H9 (cell line): ENCODE measurements around the gene CATSPERE. TPM values are rescaled to one million over a fixed set of nuclear protein-coding genes. Genes with fewer than 3 reads are reported as not detected.
A peak's percentile ranks its signal among the peaks of the same experiment; 100 is the strongest.

Source experiments
- DNase-seq: peaks from one replicate; pipeline ENCODE4 v3.0.0-alpha.2; 2017
- H2AFZ ChIP-seq: one replicate; pipeline ENCODE4 v1.6.1; 2013; ENCODE audit warnings: mild to moderate bottlenecking, low read length, control low read depth, moderate library complexity
- H2AK5ac ChIP-seq: 2 replicates; pipeline ENCODE4 v1.6.1; 2013; ENCODE audit warnings: low read length, control low read depth, mixed read lengths; ENCODE audit not compliant: insufficient read length
- H2BK120ac ChIP-seq: one replicate; pipeline ENCODE4 v1.6.1; 2013; ENCODE audit warnings: low read depth, mild to moderate bottlenecking, low read length, control low read depth, inconsistent platforms; ENCODE audit not compliant: poor library complexity, severe bottlenecking
- H2BK12ac ChIP-seq: 2 replicates; pipeline ENCODE4 v1.6.1; 2013; ENCODE audit warnings: low read length, control low read depth, mixed read lengths, low read depth; ENCODE audit not compliant: insufficient read length
- H2BK15ac ChIP-seq: 2 replicates; pipeline ENCODE4 v1.6.1; 2013; ENCODE audit warnings: low read depth, low read length, control low read depth
- H2BK20ac ChIP-seq: one replicate; pipeline ENCODE4 v1.6.1; 2013; ENCODE audit warnings: low read depth, mild to moderate bottlenecking, low read length, control low read depth, inconsistent platforms; ENCODE audit not compliant: poor library complexity, severe bottlenecking
- H2BK5ac ChIP-seq: 2 replicates; pipeline ENCODE4 v1.6.1; 2013; ENCODE audit warnings: low read length, control low read depth, mixed read lengths; ENCODE audit not compliant: insufficient read length
- H3K14ac ChIP-seq: 2 replicates; pipeline ENCODE4 v1.6.1; 2013; ENCODE audit warnings: low read length, control low read depth; ENCODE audit not compliant: insufficient read depth
- H3K18ac ChIP-seq: 2 replicates; pipeline ENCODE4 v1.6.1; 2013; ENCODE audit warnings: low read depth, mild to moderate bottlenecking, mixed read lengths, low read length, control low read depth; ENCODE audit not compliant: insufficient read length
- H3K23ac ChIP-seq: 2 replicates; pipeline ENCODE4 v1.6.1; 2013; ENCODE audit warnings: low read length, control low read depth, mixed read lengths, low read depth; ENCODE audit not compliant: insufficient read length
- H3K23me2 ChIP-seq: 2 replicates; pipeline ENCODE4 v1.6.1; 2013; ENCODE audit warnings: low read depth, mild to moderate bottlenecking, mixed read lengths, low read length, control low read depth; ENCODE audit not compliant: insufficient read length, poor library complexity, severe bottlenecking
- H3K27ac ChIP-seq: 2 replicates; pipeline ENCODE4 v1.5.1; 2013; ENCODE audit warnings: low read length, control low read depth, mixed read lengths, low read depth; ENCODE audit not compliant: insufficient read length
- H3K27me3 ChIP-seq: 2 replicates; pipeline ENCODE4 v1.6.1; 2013; ENCODE audit warnings: low read length, control low read depth, inconsistent platforms; ENCODE audit not compliant: insufficient read depth
- H3K4ac ChIP-seq: 2 replicates; pipeline ENCODE4 v1.6.1; 2013; ENCODE audit warnings: low read depth, mild to moderate bottlenecking, control low read depth, inconsistent platforms, low read length, moderate library complexity
- H3K4me1 ChIP-seq: 2 replicates; pipeline ENCODE4 v1.6.1; 2013; ENCODE audit warnings: low read length, control low read depth, inconsistent platforms; ENCODE audit not compliant: insufficient read depth
- H3K4me2 ChIP-seq: 2 replicates; pipeline ENCODE4 v1.6.1; 2013; ENCODE audit warnings: low read length, control low read depth, mixed read lengths; ENCODE audit not compliant: insufficient read length, insufficient read depth
- H3K56ac ChIP-seq: 2 replicates; pipeline ENCODE4 v1.6.1; 2013; ENCODE audit warnings: low read depth, mild to moderate bottlenecking, mixed read lengths, low read length, control low read depth; ENCODE audit not compliant: insufficient read length
- H3K79me1 ChIP-seq: 2 replicates; pipeline ENCODE4 v1.6.1; 2013; ENCODE audit warnings: low read depth, mild to moderate bottlenecking, moderate library complexity, low read length, control low read depth, inconsistent platforms; ENCODE audit not compliant: insufficient read depth, poor library complexity, severe bottlenecking
- H3K79me2 ChIP-seq: 2 replicates; pipeline ENCODE4 v1.6.1; 2013; ENCODE audit warnings: low read length, control low read depth, inconsistent platforms; ENCODE audit not compliant: insufficient read depth
- H3K9ac ChIP-seq: 2 replicates; pipeline ENCODE4 v1.6.1; 2013; ENCODE audit warnings: low read length, control low read depth, mixed read lengths; ENCODE audit not compliant: insufficient read length; ENCODE audit errors: extremely low read depth
- H3K9me3 ChIP-seq: one replicate; pipeline ENCODE4 v1.6.1; 2013; ENCODE audit warnings: low read depth, low read length, inconsistent platforms; ENCODE audit not compliant: control insufficient read depth
- H3T11ph ChIP-seq: one replicate; pipeline ENCODE4 v1.6.1; 2013; ENCODE audit warnings: mild to moderate bottlenecking, low read length, control low read depth, inconsistent platforms
- H4K20me1 ChIP-seq: one replicate; pipeline ENCODE4 v1.6.1; 2013; ENCODE audit not compliant: control insufficient read depth, insufficient read length, insufficient read depth
- H4K5ac ChIP-seq: 2 replicates; pipeline ENCODE4 v1.6.1; 2013; ENCODE audit warnings: low read depth, mild to moderate bottlenecking, mixed read lengths, low read length, control low read depth; ENCODE audit not compliant: insufficient read length
- H4K8ac ChIP-seq: replicated peaks from 2 replicates; pipeline ENCODE4 v1.6.1; 2013; ENCODE audit warnings: low read length, control low read depth, mixed read lengths, low read depth; ENCODE audit not compliant: insufficient read length
- H4K91ac ChIP-seq: 2 replicates; pipeline ENCODE4 v1.6.1; 2013; ENCODE audit warnings: low read depth, mild to moderate bottlenecking, moderate library complexity, mixed read lengths, low read length, control low read depth; ENCODE audit not compliant: insufficient read length
- H3K27ac Mint-ChIP-seq, 3 experiments: 2 replicates in 2 of 3; 3 replicates in 1 of 3; pipeline ENCODE4 v1.8.0; 2020 to 2021; ENCODE audit warnings: mixed read lengths in 3 of 3, mild to moderate bottlenecking in 1 of 3, moderate library complexity in 1 of 3
- H3K27me3 Mint-ChIP-seq: 2 replicates; pipeline ENCODE4 v1.8.0; 2021; ENCODE audit warnings: low read depth, mild to moderate bottlenecking, moderate library complexity, mixed read lengths
- H3K36me3 Mint-ChIP-seq, 3 experiments: 2 replicates in 2 of 3; 3 replicates in 1 of 3; pipeline ENCODE4 v1.8.0; 2020 to 2021; ENCODE audit warnings: low read depth in 3 of 3, mixed read lengths in 3 of 3; ENCODE audit not compliant: insufficient read depth in 1 of 3
- H3K4me1 Mint-ChIP-seq, 2 experiments: 2 replicates each; pipeline ENCODE4 v1.8.0; 2020; ENCODE audit warnings: mixed read lengths in 2 of 2
- H3K4me3 Mint-ChIP-seq, 2 experiments: 2 replicates in 1 of 2; 3 replicates in 1 of 2; pipeline ENCODE4 v1.8.0; 2020 to 2021; ENCODE audit warnings: mild to moderate bottlenecking in 2 of 2, mixed read lengths in 2 of 2, moderate library complexity in 1 of 2
- H3K9me3 Mint-ChIP-seq, 2 experiments: 2 replicates in 1 of 2; 3 replicates in 1 of 2; pipeline ENCODE4 v1.8.0; 2020; ENCODE audit warnings: mild to moderate bottlenecking in 2 of 2, mixed read lengths in 2 of 2, moderate library complexity in 1 of 2
- WGBS: extraction: QIAGEN DNeasy Blood & Tissue Kit; methylation state at CpG from one replicate; pipeline ENCODE4 v1.1.7; 2013; ENCODE audit warnings: missing lambda C conversion rate, low lambda C conversion rate, mixed read lengths; ENCODE audit not compliant: insufficient read length; ENCODE audit errors: extremely low coverage; 5-methylcytosine and 5-hydroxymethylcytosine counted together
- total RNA-seq: library from RNA; stranded (reverse); gene quantifications from 2 replicates; pipeline ENCODE4 v1.2.1, GENCODE V29; 2021
- TF ChIP-seq, protein P1 (sequence below): fragments of 200-600 bp; sonication (generic); conservative IDR thresholded peaks from 3 replicates; pipeline ENCODE4 v1.8.0; 2021; ENCODE audit warnings: antibody characterized with exemption, mild to moderate bottlenecking

The CATSPERE gene
- total RNA-seq, 1 experiment from 2014 or later: 0.31 TPM

DNA sequence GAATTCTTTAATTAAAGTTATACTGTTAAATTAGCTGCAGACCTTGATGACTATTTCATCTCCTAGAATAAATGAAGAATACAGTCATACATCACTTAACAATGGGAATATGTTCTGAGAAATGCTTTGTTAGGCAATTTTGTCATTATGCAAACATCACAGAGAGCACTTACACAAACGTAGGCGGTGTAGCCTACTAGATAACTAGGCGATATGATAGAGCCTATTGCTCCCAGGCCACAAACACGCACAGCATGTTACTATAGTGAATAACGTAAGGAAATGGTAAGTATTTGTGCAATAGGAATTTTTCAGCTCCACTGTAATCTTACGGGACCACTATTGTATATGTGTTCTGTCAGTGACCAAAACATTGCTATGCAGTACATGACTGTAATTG is 154.2 kb downstream of the CATSPERE start:
- Histone ChIP-seq H2AFZ (no peak overlapping the region), H2BK120ac (no peak overlapping the region)

More for the DNA sequence above, 154.2 kb downstream of the CATSPERE start:
- H2BK5ac ChIP-seq: no peak overlapping the region
- H2AK5ac ChIP-seq: no peak overlapping the region
- no peaks in the 10 kb centered on the region for H3K79me1 ChIP-seq
- H4K91ac ChIP-seq: no peak overlapping the region
- H3K9me3 ChIP-seq: no peaks in the 10 kb centered on the region
- TF ChIP-seq, protein P1, sequence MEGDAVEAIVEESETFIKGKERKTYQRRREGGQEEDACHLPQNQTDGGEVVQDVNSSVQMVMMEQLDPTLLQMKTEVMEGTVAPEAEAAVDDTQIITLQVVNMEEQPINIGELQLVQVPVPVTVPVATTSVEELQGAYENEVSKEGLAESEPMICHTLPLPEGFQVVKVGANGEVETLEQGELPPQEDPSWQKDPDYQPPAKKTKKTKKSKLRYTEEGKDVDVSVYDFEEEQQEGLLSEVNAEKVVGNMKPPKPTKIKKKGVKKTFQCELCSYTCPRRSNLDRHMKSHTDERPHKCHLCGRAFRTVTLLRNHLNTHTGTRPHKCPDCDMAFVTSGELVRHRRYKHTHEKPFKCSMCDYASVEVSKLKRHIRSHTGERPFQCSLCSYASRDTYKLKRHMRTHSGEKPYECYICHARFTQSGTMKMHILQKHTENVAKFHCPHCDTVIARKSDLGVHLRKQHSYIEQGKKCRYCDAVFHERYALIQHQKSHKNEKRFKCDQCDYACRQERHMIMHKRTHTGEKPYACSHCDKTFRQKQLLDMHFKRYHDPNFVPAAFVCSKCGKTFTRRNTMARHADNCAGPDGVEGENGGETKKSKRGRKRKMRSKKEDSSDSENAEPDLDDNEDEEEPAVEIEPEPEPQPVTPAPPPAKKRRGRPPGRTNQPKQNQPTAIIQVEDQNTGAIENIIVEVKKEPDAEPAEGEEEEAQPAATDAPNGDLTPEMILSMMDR: no peak
- H2BK20ac ChIP-seq: no peak overlapping the region
- H3K27me3 Mint-ChIP-seq: no peaks in the 10 kb centered on the region
- H3K9me3 Mint-ChIP-seq: peaks cover 4% of the 10 kb centered on the region in 2 experiments; a peak in 2 of 5 replicates
- peaks cover 22 to 32% of the 10 kb centered on the region in 2 experiments for H3K4me1 Mint-ChIP-seq
- no peak overlapping the region for H3K9ac ChIP-seq
- H3K79me2 ChIP-seq: no peaks in the 10 kb centered on the region
- H3K56ac ChIP-seq: no peak overlapping the region
- peak overlapping the region in 1 of 3 experiments; percentile 68; a peak in 1 of 7 replicates for H3K27ac Mint-ChIP-seq
- no peak overlapping the region for H3K4me3 Mint-ChIP-seq
- H3K23ac ChIP-seq: no peak overlapping the region
- H3K27ac ChIP-seq: no peak overlapping the region
- H3K18ac ChIP-seq: no peak overlapping the region
- no peaks in the 10 kb centered on the region for H3K27me3 ChIP-seq
- H3K4me1 ChIP-seq: no peaks in the 10 kb centered on the region; the same call in 1 of the 2 replicates
- H3K4ac ChIP-seq: no peak overlapping the region
- no CpG with 5 or more reads among the region's 6 CpGs for WGBS
- H4K20me1 ChIP-seq: no peaks in the 10 kb centered on the region
- no peak overlapping the region for H3K4me2 ChIP-seq
- H3K14ac ChIP-seq: no peak overlapping the region
- no peak overlapping the region for H4K8ac ChIP-seq
- DNase-seq: no peak
- no peak overlapping the region for H4K5ac ChIP-seq
- H2BK15ac ChIP-seq: no peak overlapping the region
- no peak overlapping the region for H3T11ph ChIP-seq
- H2BK12ac ChIP-seq: no peak overlapping the region
- H3K23me2 ChIP-seq: no peaks in the 10 kb centered on the region
- H3K36me3 Mint-ChIP-seq: peaks cover 0 to 9% (median 0%) of the 10 kb centered on the region in 3 experiments; a peak in 2 of 7 replicates
